Measurements from ENCODE around the gene ZNF524. TPM values are rescaled to one million over a fixed set of nuclear protein-coding genes. Genes with fewer than 3 reads are reported as not detected.

ZNF524 gene
- polyA plus RNA-seq, 1 of the 3 experiments (the other 2 are of a cell fraction), result 7.3 TPM

GRCh38 chr19:55621205-55621672, 21.2 kb downstream of the ZNF524 start:
- TF ChIP-seq RFX5 (IDR thresholded peaks at IDR 0.05; ENCODE audit: low read length) (no peak), RCOR1 (IDR thresholded peaks at IDR 0.05; ENCODE audit: low read length) (no peak), REST (IDR thresholded peaks at IDR 0.05; ENCODE audit: low read depth, low read length) (no peak), EP300 (IDR thresholded peaks at IDR 0.05; ENCODE audit: borderline replicate concordance in 1 of 2, low read depth in 1 of 2, low read length in 1 of 2) (no peak), NRF1 (IDR thresholded peaks at IDR 0.05; ENCODE audit: low read depth, low read length) (no peak), SIN3A (IDR thresholded peaks at IDR 0.05; ENCODE audit: borderline replicate concordance, low read depth, low read length) (no peak), GABPA (IDR thresholded peaks at IDR 0.05; ENCODE audit: low read depth) (no peak), CHD2 (IDR thresholded peaks at IDR 0.05; ENCODE audit: low read length, partially characterized antibody) (no peak)
- no peak overlapping the region for H3K4me3 ChIP-seq (ENCODE audit: low read depth in 2 of 2, low read length in 1 of 2)
- peaks cover 0 to 15% of the 10 kb centered on the region in 2 experiments for H3K36me3 ChIP-seq (replicated peaks in 1 of 2; ENCODE audit: control insufficient read depth in 1 of 2, insufficient read depth in 2 of 2, low read length in 1 of 2)
- H4K20me1 ChIP-seq (ENCODE audit: insufficient read depth), result no peaks in the 10 kb centered on the region
- H3K27ac ChIP-seq (ENCODE audit: low read depth in 2 of 2, low read length in 1 of 2), result no peak overlapping the region
- no peaks in the 10 kb centered on the region for H3K9me3 ChIP-seq
- WGBS (ENCODE audit: low lambda C conversion rate), result 40% methylated on average over 1 of the region's 9 CpGs
- peaks cover 12% of the 10 kb centered on the region for H3F3A ChIP-seq (replicated peaks; ENCODE audit: insufficient read depth)
- no peaks in the 10 kb centered on the region for H3K9me2 ChIP-seq
- no peaks in the 10 kb centered on the region for H3K27me3 ChIP-seq (ENCODE audit: insufficient read depth)
- POLR2A ChIA-PET, result interaction anchor here (0.8 kb wide), 1 partner anchor 16 kb away, joined by 3 read pairs; the partner anchor contains the start of gene ZNF865
- CTCF ChIA-PET, result interaction anchor here (0.9 to 6.7 kb wide), 4 partner anchors 11 to 154 kb away, joined by 3 to 40 read pairs (median 4); partner anchors contain the start of genes ZNF524 and ZNF580
- no peak overlapping the region for H3K4me2 ChIP-seq
- H3K4me1 ChIP-seq (ENCODE audit: control insufficient read depth in 1 of 2, insufficient read depth in 2 of 2, low read depth in 1 of 2, low read length in 1 of 2), result peaks cover 0 to 2% of the 10 kb centered on the region in 2 experiments; a peak in 1 of 4 replicates
- H3K9ac ChIP-seq, result no peak overlapping the region
- no peak for DNase-seq
- H2AFZ ChIP-seq (ENCODE audit: low read depth), result no peak overlapping the region
- peaks cover 11% of the 10 kb centered on the region; the same call in 1 of the 2 replicates for H3K79me2 ChIP-seq (ENCODE audit: insufficient read depth)

GRCh38 chr19:55621673-55622231, 21.7 kb downstream of the ZNF524 start:
- Histone ChIP-seq H3K9me3 (no peaks in the 10 kb centered on the region), H3K4me2 (no peak overlapping the region), H3K27ac (ENCODE audit: low read depth in 2 of 2, low read length in 1 of 2) (no peak overlapping the region), H3K9me2 (no peaks in the 10 kb centered on the region), H3K36me3 (replicated peaks in 1 of 2; ENCODE audit: control insufficient read depth in 1 of 2, insufficient read depth in 2 of 2, low read length in 1 of 2) (peaks cover 0 to 10% of the 10 kb centered on the region in 2 experiments), H3K4me3 (ENCODE audit: low read depth in 2 of 2, low read length in 1 of 2) (no peak overlapping the region), H3K79me2 (ENCODE audit: insufficient read depth) (peaks cover 11% of the 10 kb centered on the region; the same call in 1 of the 2 replicates), H3F3A (replicated peaks; ENCODE audit: insufficient read depth) (peaks cover 12% of the 10 kb centered on the region), H4K20me1 (ENCODE audit: insufficient read depth) (no peaks in the 10 kb centered on the region), H3K4me1 (ENCODE audit: control insufficient read depth in 1 of 2, insufficient read depth in 2 of 2, low read depth in 1 of 2, low read length in 1 of 2) (peaks cover 0 to 2% of the 10 kb centered on the region in 2 experiments; a peak in 1 of 4 replicates), H2AFZ (ENCODE audit: low read depth) (no peak overlapping the region), H3K27me3 (ENCODE audit: insufficient read depth) (no peaks in the 10 kb centered on the region), H3K9ac (no peak overlapping the region)
- ChIA-PET POLR2A (no interaction called here), CTCF (interaction anchor here (0.6 to 6.7 kb wide), 2 partner anchors 10 to 249 kb away, joined by 3 to 40 read pairs; no protein-coding TSS in a partner anchor)
- WGBS (ENCODE audit: low lambda C conversion rate), result 96% methylated on average over 42 of the region's 55 CpGs
- DNase-seq, result no peak
- no peak for TF ChIP-seq TAF1 (IDR thresholded peaks at IDR 0.05; ENCODE audit: borderline replicate concordance, low read depth, low read length)
- no peak for TF ChIP-seq GATA2 (CRISPR knock-in tag; IDR thresholded peaks at IDR 0.05)
- TF ChIP-seq ZBTB33 (IDR thresholded peaks at IDR 0.05; ENCODE audit: borderline replicate concordance, low read depth), result no peak
- TF ChIP-seq FOSL2 (IDR thresholded peaks at IDR 0.05; ENCODE audit: borderline replicate concordance, low read depth), result no peak
- no peak for TF ChIP-seq SMC3 (IDR thresholded peaks at IDR 0.05; ENCODE audit: low read depth, low read length)
- TF ChIP-seq JUND (IDR thresholded peaks at IDR 0.05), result no peak
- no peak for TF ChIP-seq CTCF (IDR thresholded peaks at IDR 0.05)
- TF ChIP-seq USF1 (IDR thresholded peaks at IDR 0.05; ENCODE audit: borderline replicate concordance, low read depth), result no peak
- no peak for TF ChIP-seq ELF1 (IDR thresholded peaks at IDR 0.05)
- no peak for TF ChIP-seq RFX5 (IDR thresholded peaks at IDR 0.05; ENCODE audit: low read length)
- TF ChIP-seq CHD2 (IDR thresholded peaks at IDR 0.05; ENCODE audit: low read length, partially characterized antibody), result no peak
- no peak for TF ChIP-seq MEF2A (IDR thresholded peaks at IDR 0.05; ENCODE audit: borderline replicate concordance, low read depth)
- no peak for TF ChIP-seq RAD21 (IDR thresholded peaks at IDR 0.05; ENCODE audit: low read length)
- TF ChIP-seq NRF1 (IDR thresholded peaks at IDR 0.05; ENCODE audit: low read depth, low read length), result no peak
